Pulmonary artery endothelial cell (primary cell): ENCODE data around the gene ST6GALNAC2. TPM values are rescaled to one million over a fixed set of nuclear protein-coding genes. Genes with fewer than 3 reads are reported as not detected.
"Not testable (repeated sequence)": the region's sequence is repeated elsewhere in the genome, so short reads cannot be mapped to it uniquely, and the experiment has no call there.

Source experiments
- DNase-seq: peaks from one replicate; pipeline ENCODE4 v3.0.0-alpha.2; 2011; ENCODE audit warnings: low read depth, low spot score
- total RNA-seq: library from RNA; depleted of rRNA; stranded (reverse); fragments of >200 nt; gene quantifications from 2 replicates; pipeline ENCODE4 v1.2.3, GENCODE V29; 2014

Gene ST6GALNAC2
- total RNA-seq, 1 donor from 2014 or later = 0.66 TPM

DNA sequence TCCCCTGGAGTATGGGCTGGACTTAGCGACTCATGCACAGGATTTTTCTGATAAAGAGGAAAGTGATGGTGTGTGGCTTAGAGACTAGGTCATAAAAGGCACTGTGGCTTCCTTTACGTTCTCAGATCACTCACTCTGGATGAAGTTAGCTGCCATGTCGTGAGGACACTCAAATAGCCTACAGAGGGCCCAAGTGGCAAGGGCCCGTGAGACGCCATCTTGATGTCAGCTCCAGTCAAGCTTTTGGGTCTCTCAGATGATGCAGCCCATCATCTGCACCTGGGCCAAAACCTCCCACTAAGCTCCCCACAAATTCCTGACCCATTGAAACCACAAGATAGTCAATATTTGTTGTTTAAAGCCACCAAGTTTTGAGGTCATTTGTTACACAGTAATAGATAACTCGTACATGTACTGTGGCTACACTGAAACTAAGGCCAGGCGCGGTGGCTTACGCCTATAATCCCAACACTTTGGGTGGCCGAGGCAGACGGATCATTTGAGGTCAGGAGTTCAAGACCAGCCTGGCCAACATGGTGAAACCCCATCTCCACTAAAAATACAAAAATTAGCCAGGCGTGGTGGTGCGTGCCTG lies 14.7 kb downstream of the ST6GALNAC2 start:
- no peak for DNase-seq

DNA sequence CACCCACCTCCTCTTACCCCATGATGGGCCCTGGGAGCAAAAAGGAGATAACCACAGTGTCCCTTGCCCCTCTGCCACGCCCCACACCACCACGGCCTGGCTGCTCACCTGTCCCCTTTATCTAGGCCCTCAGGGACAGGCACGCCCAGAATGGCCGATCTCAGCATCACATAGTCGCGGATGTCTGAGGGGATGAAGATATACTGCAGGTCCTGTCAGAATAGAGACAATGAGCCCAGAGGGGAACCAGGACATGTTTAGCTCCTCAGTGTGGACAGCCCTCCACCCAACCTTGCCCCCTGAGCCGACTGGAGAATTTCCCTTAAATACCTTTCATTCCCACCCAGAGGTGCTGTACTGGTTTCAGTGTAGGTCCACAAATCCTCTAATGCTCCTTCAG lies 15.2 kb downstream of the ST6GALNAC2 start:
- no peak for DNase-seq

GRCh38 chr17:76569607-76570279 lies 15.9 kb downstream of the ST6GALNAC2 start:
- no peak for DNase-seq

- DNase-seq = no peak
These were observed 16.8 kb downstream of the ST6GALNAC2 start for GRCh38 chr17:76568811-76569221.

DNA sequence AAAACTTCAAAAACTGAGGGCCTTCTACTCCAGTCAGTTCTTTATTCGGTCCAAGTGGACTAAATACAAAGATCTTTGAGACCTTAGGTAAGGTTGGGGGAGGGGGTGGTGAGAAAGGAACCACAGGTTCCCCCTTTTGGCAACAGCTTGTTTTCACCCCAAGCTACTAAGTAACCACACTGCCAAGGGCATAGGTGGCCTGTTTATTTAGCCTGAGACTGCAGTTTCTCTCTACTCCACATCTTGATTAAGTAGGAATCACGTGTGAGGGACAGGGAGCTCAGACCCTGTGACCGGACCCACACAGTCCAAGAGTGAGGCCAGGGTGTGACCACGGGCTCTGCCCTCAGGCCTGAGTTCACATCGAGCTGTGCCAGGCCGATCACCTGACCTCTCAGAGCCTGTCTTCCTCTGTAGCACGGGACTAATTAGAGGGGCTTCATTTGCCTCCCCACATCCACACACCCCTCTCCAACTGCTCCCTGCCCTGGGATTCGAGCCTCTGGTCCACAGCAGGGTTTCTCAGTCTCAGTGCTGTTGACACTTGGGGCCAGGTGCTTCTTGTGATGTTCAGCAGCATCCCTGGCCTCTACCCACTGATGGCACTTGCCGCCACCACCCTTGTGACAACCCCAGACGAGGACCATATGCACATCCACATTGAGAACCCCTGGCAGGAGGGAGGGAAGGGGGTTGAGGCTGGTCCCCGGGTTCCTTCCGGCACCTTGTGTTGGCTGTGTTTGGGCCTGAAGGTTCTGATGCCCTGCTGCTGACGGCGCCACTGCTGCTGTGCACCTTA lies 17.8 kb downstream of the ST6GALNAC2 start:
- no peak for DNase-seq

GRCh38 chr17:76566988-76567431 lies 18.6 kb downstream of the ST6GALNAC2 start:
- no peak for DNase-seq

- no peak for DNase-seq
These were observed 19.1 kb downstream of the ST6GALNAC2 start for GRCh38 chr17:76566613-76566943.

DNA sequence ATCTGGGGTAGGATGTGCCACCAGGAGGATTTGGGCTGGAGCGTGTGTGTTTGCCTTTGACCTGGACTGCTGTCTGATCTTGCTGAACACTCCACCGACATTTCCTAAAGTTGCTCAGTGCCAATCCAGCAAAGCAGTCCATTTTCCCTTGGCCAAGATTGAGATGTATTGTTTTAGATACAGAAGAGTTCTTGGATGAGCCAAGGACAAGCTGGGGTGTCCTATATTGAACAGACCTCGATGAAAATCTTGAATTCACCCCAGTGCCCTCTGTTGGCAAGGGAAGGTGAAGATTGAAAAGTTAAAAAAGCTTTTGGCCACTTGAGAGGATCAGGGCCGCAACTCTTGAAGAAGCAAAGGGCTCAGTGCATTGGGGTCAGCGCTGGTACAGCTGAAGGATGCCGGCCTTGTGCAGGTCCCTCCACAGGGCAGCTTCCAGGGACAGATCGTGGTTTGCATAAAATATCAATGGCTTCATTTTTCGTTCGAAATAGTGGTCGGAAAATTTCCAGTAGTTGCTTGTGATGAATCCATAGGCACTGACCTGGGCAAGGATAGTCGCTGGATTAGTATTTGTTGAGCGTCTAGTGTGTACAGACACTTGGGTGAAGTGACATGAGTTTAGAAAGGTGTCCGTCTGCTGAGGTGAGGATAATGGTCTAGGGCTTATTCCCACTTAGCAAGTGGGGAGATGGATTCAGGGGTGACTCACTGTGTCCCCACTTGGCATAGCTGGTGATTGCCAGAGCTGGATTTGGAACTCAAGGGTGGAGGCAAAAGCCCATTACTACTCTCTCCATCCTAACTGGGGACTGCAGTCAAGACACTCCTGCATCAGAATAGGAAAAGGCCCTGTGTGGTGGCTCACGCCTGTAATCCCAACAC lies 19.7 kb downstream of the ST6GALNAC2 start:
- no peak for DNase-seq

DNA sequence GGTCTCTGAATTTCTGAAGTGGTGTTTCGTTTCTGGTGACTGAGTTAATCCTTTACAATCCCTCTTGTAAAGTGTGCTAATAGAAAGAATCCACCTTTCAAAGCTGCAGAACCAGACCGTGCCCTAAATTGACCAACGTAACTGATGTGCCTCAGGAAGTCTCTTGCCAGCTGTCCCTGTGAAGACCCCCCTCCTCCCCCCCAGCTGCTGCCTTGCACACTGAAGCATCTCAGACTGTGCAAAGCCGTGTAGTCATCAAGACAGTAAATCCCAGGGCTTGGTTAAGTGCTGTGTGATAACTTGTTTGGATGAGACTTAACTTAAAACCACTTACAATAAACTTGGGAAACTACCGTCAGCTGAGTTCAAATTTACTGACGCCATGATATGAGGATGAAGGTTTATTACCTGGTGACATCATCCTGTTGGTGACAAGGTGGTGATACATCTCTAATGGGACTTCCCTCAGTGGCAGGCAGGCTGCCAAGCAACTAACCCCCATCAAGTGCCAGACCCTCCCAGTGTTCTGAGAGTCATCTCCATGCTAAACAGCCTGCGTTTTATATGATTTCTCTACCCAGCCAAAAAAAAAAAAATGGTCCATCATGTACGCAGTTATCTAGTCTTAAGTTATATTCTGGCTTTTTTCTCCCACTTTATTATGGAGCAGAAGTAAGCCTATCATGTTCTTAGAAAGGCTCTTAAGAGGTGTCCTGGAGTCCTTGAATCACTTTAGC lies 20.5 kb downstream of the ST6GALNAC2 start:
- DNase-seq = not testable (repeated sequence)

GRCh38 chr17:76563359-76563758 lies 22.3 kb downstream of the ST6GALNAC2 start:
- DNase-seq = not testable (repeated sequence)

DNA sequence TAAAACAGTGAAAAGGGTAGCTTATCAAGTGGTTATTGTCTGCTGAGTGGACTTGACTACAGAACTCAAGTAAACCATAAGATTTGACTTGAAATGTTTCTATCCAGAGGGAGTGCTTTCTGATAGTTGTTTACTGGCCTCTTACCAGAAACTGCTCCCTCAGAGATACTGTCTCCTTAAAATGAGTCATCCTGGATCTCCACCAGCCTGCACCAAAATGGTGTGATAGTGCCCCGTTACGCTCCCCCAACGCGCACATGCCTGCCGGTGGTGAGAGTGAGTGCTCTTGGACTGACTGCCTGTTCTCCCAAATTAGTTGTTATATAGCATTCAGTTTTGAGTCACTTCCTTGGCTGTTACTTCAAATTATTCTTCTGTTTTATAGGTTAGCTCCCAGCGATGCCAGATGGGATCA lies 22.9 kb downstream of the ST6GALNAC2 start:
- DNase-seq = no peak

DNA sequence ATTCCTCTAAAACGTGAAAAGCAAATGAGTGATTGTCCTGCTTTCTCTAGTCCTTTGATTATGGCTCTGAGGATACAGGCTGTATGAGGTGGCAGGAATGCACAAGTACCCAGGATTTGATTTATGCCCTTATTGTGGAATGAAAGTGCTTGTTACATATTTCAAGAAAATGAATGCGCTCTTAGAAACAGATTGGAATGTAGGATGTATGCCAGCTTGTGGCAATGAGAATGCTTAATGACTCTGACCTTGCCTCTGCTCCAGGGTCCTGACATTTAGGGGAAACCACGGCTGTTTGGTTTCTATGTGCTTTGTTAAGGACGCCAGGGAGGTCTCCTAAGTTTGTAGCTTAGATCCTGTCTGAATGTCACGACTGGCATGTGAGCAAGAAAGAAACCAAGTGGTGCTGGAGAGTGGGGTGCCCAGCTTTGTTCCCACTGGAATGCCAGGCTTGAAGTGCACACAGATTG lies 23.8 kb downstream of the ST6GALNAC2 start:
- DNase-seq = no peak

DNA sequence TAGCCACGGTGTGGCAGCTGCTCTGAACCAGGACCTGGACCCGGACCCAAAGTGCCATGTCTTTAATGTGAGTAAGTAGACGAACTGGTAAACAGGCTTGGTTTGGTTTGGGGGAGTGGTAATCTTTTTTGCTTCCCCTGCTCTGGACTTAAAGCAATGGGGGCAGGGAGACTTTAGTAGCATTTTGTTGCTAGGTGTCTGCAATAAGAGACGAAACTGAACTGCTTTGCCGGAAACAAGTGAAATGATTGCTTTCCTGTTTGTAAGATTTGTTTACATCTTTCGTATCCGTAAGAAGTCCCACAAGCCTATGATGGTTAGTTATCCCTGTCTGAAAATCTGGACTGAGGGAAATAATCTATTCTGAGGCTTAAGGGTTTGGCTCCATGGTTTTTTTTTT lies 24.3 kb downstream of the ST6GALNAC2 start:
- DNase-seq = peak; percentile 63

- DNase-seq = no peak
These were observed 24.8 kb downstream of the ST6GALNAC2 start for GRCh38 chr17:76560877-76561221.

DNA sequence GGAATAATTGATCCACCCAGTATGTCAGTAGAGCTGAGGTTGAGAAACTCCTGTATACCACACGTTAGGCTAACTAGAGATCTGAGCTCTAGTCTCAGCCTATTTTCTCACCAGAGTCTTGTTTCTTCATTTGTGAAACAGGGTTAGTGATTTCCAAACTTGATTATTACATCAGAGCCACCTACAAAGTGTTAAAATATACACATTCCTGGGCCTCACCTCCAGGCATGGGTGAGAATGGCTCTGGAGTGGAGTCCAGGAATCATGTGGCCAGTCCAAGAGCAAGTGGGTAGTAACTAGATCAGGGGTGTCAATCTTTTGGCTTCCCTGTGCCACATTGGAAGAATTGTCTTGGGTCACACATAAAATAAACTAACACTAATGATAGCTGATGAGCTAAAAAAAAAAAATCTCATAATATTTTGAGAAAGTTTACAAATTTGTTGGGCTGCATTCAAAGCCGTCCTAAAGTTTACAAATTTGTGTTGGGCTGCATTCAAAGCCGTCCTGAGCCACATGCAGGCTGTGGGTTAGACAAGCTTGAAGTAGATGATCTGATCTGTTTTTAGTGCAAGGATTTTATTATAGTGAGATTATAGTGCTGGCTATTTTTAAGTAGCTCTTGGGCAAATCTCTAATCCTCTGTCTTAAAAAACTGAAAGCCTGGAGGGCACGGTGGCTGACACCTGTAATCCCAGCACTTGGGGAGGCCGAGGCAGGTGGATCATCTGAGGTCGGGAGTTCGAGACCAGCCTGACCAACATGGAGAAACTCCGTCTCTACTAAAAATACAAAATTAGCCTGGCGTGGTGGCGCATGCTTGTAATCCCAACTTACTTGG lies 25.4 kb downstream of the ST6GALNAC2 start:
- DNase-seq = no peak

DNA sequence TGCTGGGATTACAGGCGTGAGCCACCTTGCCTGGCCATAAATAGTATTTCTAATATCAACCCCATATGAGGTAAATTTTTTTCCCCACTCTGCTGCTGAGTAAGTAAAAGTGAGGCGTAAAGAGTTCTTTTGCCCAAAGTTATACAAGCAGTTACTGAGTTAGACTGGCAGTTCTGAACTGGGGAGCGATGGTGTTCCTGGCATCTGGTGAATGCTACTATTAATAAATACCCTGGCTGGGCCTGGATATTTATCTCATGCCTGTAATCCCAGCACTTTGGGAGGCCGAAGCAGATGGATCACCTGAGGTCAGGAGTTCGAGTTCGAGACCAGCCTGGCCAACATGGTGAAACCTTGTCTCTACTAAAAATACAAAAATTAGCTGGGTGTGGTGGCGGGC lies 26.2 kb downstream of the ST6GALNAC2 start:
- DNase-seq = not testable (repeated sequence)

DNA sequence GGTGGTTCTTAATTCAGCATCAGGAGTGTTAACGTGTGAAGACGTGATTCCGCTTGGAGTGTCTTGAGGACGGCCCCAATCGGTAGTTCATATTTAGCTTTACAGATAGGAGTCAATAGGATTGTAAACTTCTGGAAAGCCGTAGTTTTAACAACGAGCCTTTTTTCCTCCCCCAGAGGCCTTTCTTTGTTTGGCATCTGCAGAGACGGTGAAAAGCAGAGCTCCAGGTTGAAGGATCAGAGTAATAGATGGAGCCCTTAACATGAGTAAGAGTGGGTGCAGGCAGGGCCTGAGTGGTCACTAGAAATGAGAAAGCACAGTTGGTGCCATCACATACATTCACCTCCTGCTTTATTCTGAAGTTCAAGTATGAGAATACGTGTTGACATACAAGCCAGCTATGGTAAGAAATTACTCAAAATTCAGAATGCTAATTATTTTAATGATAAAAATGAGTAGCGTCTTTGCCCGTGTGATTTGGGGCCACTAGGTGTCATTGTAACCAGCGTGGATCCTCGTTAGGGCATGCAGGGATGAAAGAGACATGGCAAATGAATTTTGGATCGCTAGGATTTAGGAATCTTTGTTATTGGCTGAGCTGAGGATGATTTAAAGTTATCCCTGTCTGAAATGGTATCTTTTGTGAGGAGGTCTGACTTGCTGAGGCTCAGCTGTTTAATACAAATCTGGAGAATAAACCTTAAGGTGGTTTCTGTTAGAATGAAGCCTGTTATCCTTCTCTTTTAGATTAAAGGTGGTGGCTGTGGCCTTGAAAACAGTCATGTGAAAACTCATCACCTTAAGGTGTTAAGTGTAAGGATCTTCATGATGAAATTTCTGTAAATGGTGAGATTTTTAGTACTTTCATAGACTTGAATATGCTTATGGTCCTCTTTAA lies 27.2 kb downstream of the ST6GALNAC2 start:
- no peak for DNase-seq

GRCh38 chr17:76557368-76558197 lies 28.1 kb downstream of the ST6GALNAC2 start:
- DNase-seq = peak; percentile 84
